ENCODE results near the gene GRK1.

Gene GRK1

GRCh38 chr13:113634279-113635047, 32.6 kb upstream of the GRK1 start:
- Histone ChIP-seq H3K27ac (ENCODE audit: low read depth, low read length) (no peak overlapping the region), H3K4me1 (ENCODE audit: control insufficient read depth, insufficient read depth, low read length) (no peaks in the 10 kb centered on the region), H3K4me3 (ENCODE audit: low read depth, low read length) (no peak overlapping the region), H3K9me3 (ENCODE audit: control insufficient read depth, insufficient read depth, low read depth, low read length) (no peaks in the 10 kb centered on the region), H3K9ac (ENCODE audit: low read length) (no peak overlapping the region), H3K27me3 (ENCODE audit: control insufficient read depth, insufficient read depth, low read length) (no peaks in the 10 kb centered on the region), H3K36me3 (ENCODE audit: control insufficient read depth, insufficient read depth, low read length) (peaks cover 97% of the 10 kb centered on the region)

- Histone ChIP-seq H3K27ac (ENCODE audit: low read depth, low read length) (no peak overlapping the region), H3K4me3 (ENCODE audit: low read depth, low read length) (no peak overlapping the region), H3K36me3 (ENCODE audit: control insufficient read depth, insufficient read depth, low read length) (peaks cover 97% of the 10 kb centered on the region), H3K4me1 (ENCODE audit: control insufficient read depth, insufficient read depth, low read length) (no peaks in the 10 kb centered on the region), H3K27me3 (ENCODE audit: control insufficient read depth, insufficient read depth, low read length) (no peaks in the 10 kb centered on the region), H3K9ac (ENCODE audit: low read length) (no peak overlapping the region), H3K9me3 (ENCODE audit: control insufficient read depth, insufficient read depth, low read depth, low read length) (0 out of 2 replicates have a peak, but pooled peaks cover 4% of the 10 kb centered on the region)
Observed at GRCh38 chr13:113635048-113635420, 32.0 kb upstream of the GRK1 start.

GRCh38 chr13:113635709-113636108, 31.3 kb upstream of the GRK1 start:
- Histone ChIP-seq H3K9ac (ENCODE audit: low read length) (no peak overlapping the region), H3K4me1 (ENCODE audit: control insufficient read depth, insufficient read depth, low read length) (no peaks in the 10 kb centered on the region), H3K36me3 (ENCODE audit: control insufficient read depth, insufficient read depth, low read length) (peaks cover 98% of the 10 kb centered on the region), H3K27me3 (ENCODE audit: control insufficient read depth, insufficient read depth, low read length) (no peaks in the 10 kb centered on the region), H3K9me3 (ENCODE audit: control insufficient read depth, insufficient read depth, low read depth, low read length) (0 out of 2 replicates have a peak, but pooled peaks cover 5% of the 10 kb centered on the region), H3K27ac (ENCODE audit: low read depth, low read length) (no peak overlapping the region), H3K4me3 (ENCODE audit: low read depth, low read length) (no peak overlapping the region)

- Histone ChIP-seq H3K4me1 (ENCODE audit: control insufficient read depth, insufficient read depth, low read length) (no peaks in the 10 kb centered on the region), H3K9ac (ENCODE audit: low read length) (no peak overlapping the region), H3K36me3 (ENCODE audit: control insufficient read depth, insufficient read depth, low read length) (peaks cover 95% of the 10 kb centered on the region), H3K27me3 (ENCODE audit: control insufficient read depth, insufficient read depth, low read length) (no peaks in the 10 kb centered on the region), H3K4me3 (ENCODE audit: low read depth, low read length) (no peak overlapping the region), H3K27ac (ENCODE audit: low read depth, low read length) (no peak overlapping the region), H3K9me3 (ENCODE audit: control insufficient read depth, insufficient read depth, low read depth, low read length) (peaks cover 5% of the 10 kb centered on the region)
Observed at GRCh38 chr13:113636266-113636963, 30.6 kb upstream of the GRK1 start.

- H3K27ac ChIP-seq (ENCODE audit: low read depth, low read length): no peak overlapping the region
- H3K9ac ChIP-seq (ENCODE audit: low read length): no peak overlapping the region
- H3K4me3 ChIP-seq (ENCODE audit: low read depth, low read length): no peak overlapping the region
- no peaks in the 10 kb centered on the region for H3K27me3 ChIP-seq (ENCODE audit: control insufficient read depth, insufficient read depth, low read length)
- peaks cover 95% of the 10 kb centered on the region for H3K36me3 ChIP-seq (ENCODE audit: control insufficient read depth, insufficient read depth, low read length)
- no peaks in the 10 kb centered on the region for H3K4me1 ChIP-seq (ENCODE audit: control insufficient read depth, insufficient read depth, low read length)
- peaks cover 15% of the 10 kb centered on the region for H3K9me3 ChIP-seq (ENCODE audit: control insufficient read depth, insufficient read depth, low read depth, low read length)
Observed at GRCh38 chr13:113637262-113638160, 29.5 kb upstream of the GRK1 start.

- H3K27me3 ChIP-seq (ENCODE audit: control insufficient read depth, insufficient read depth, low read length): no peaks in the 10 kb centered on the region
- no peaks in the 10 kb centered on the region for H3K4me1 ChIP-seq (ENCODE audit: control insufficient read depth, insufficient read depth, low read length)
- H3K36me3 ChIP-seq (ENCODE audit: control insufficient read depth, insufficient read depth, low read length): peaks cover 93% of the 10 kb centered on the region
- no peak overlapping the region for H3K4me3 ChIP-seq (ENCODE audit: low read depth, low read length)
- H3K27ac ChIP-seq (ENCODE audit: low read depth, low read length): no peak overlapping the region
- peaks cover 21% of the 10 kb centered on the region for H3K9me3 ChIP-seq (ENCODE audit: control insufficient read depth, insufficient read depth, low read depth, low read length)
- no peak overlapping the region for H3K9ac ChIP-seq (ENCODE audit: low read length)
Observed at GRCh38 chr13:113638173-113638746, 28.8 kb upstream of the GRK1 start.

GRCh38 chr13:113638806-113639205, 28.2 kb upstream of the GRK1 start:
- H3K36me3 ChIP-seq (ENCODE audit: control insufficient read depth, insufficient read depth, low read length): peaks cover 87% of the 10 kb centered on the region
- no peaks in the 10 kb centered on the region for H3K27me3 ChIP-seq (ENCODE audit: control insufficient read depth, insufficient read depth, low read length)
- no peak overlapping the region for H3K27ac ChIP-seq (ENCODE audit: low read depth, low read length)
- no peak overlapping the region for H3K4me3 ChIP-seq (ENCODE audit: low read depth, low read length)
- H3K9ac ChIP-seq (ENCODE audit: low read length): no peak overlapping the region
- no peaks in the 10 kb centered on the region for H3K4me1 ChIP-seq (ENCODE audit: control insufficient read depth, insufficient read depth, low read length)
- H3K9me3 ChIP-seq (ENCODE audit: control insufficient read depth, insufficient read depth, low read depth, low read length): peaks cover 25% of the 10 kb centered on the region

GRCh38 chr13:113639616-113640262, 27.3 kb upstream of the GRK1 start:
- Histone ChIP-seq H3K36me3 (ENCODE audit: control insufficient read depth, insufficient read depth, low read length) (peaks cover 78% of the 10 kb centered on the region), H3K27ac (ENCODE audit: low read depth, low read length) (no peak overlapping the region), H3K27me3 (ENCODE audit: control insufficient read depth, insufficient read depth, low read length) (no peaks in the 10 kb centered on the region), H3K4me1 (ENCODE audit: control insufficient read depth, insufficient read depth, low read length) (no peaks in the 10 kb centered on the region), H3K9me3 (ENCODE audit: control insufficient read depth, insufficient read depth, low read depth, low read length) (peaks cover 31% of the 10 kb centered on the region), H3K4me3 (ENCODE audit: low read depth, low read length) (no peak overlapping the region), H3K9ac (ENCODE audit: low read length) (no peak overlapping the region)

GRCh38 chr13:113641426-113641825, 25.6 kb upstream of the GRK1 start:
- peaks cover 45% of the 10 kb centered on the region for H3K9me3 ChIP-seq (ENCODE audit: control insufficient read depth, insufficient read depth, low read depth, low read length)
- no peaks in the 10 kb centered on the region for H3K4me1 ChIP-seq (ENCODE audit: control insufficient read depth, insufficient read depth, low read length)
- H3K4me3 ChIP-seq (ENCODE audit: low read depth, low read length): no peak overlapping the region
- H3K27ac ChIP-seq (ENCODE audit: low read depth, low read length): no peak overlapping the region
- H3K27me3 ChIP-seq (ENCODE audit: control insufficient read depth, insufficient read depth, low read length): no peaks in the 10 kb centered on the region
- no peak overlapping the region for H3K9ac ChIP-seq (ENCODE audit: low read length)
- peaks cover 61% of the 10 kb centered on the region for H3K36me3 ChIP-seq (ENCODE audit: control insufficient read depth, insufficient read depth, low read length)

- Histone ChIP-seq H3K36me3 (ENCODE audit: control insufficient read depth, insufficient read depth, low read length) (peaks cover 50% of the 10 kb centered on the region), H3K27ac (ENCODE audit: low read depth, low read length) (no peak overlapping the region), H3K27me3 (ENCODE audit: control insufficient read depth, insufficient read depth, low read length) (no peaks in the 10 kb centered on the region), H3K4me3 (ENCODE audit: low read depth, low read length) (no peak overlapping the region), H3K9ac (ENCODE audit: low read length) (no peak overlapping the region), H3K9me3 (ENCODE audit: control insufficient read depth, insufficient read depth, low read depth, low read length) (peaks cover 48% of the 10 kb centered on the region), H3K4me1 (ENCODE audit: control insufficient read depth, insufficient read depth, low read length) (no peaks in the 10 kb centered on the region)
Observed at GRCh38 chr13:113642563-113642962, 24.5 kb upstream of the GRK1 start.

Data from HUES6 (cell line).